Aorta (tissue), 5 donors: ENCODE results near the gene SEMA6B. TPM values are rescaled to one million over a fixed set of nuclear protein-coding genes. Genes with fewer than 3 reads are reported as not detected.

Experiments
- ATAC-seq: fragments of 200-7000 bp; cut with Tn5 transposase; one replicate; pipeline ENCODE4 v1.9.1; 2022; ENCODE audit warnings: moderate library complexity; ENCODE audit not compliant: low FRiP score
- DNase-seq, 2 donors: peaks; one replicate each; pipeline ENCODE4 v3.0.0-alpha.2; 2020
- H3K27ac ChIP-seq, 2 donors: one replicate each; pipeline ENCODE4 v1.5.1; 2013; ENCODE audit warnings: low read length in 2 of 2, mild to moderate bottlenecking in 2 of 2, moderate library complexity in 2 of 2, control low read depth in 1 of 2, inconsistent platforms in 1 of 2, low read depth in 1 of 2
- H3K27me3 ChIP-seq, 2 donors: one replicate each; pipeline ENCODE4 v1.6.1; 2013; ENCODE audit warnings: control low read depth in 1 of 2, low read length in 1 of 2, mild to moderate bottlenecking in 1 of 2, moderate library complexity in 1 of 2; ENCODE audit not compliant: insufficient read depth in 2 of 2, control insufficient read depth in 1 of 2
- H3K36me3 ChIP-seq, 2 donors: one replicate each; pipeline ENCODE4 v1.6.1; 2013; ENCODE audit warnings: control low read depth in 1 of 2, low read length in 1 of 2, mild to moderate bottlenecking in 1 of 2; ENCODE audit not compliant: insufficient read depth in 2 of 2, control insufficient read depth in 1 of 2
- H3K4me1 ChIP-seq, 2 donors: one replicate each; pipeline ENCODE4 v1.6.1; 2013; ENCODE audit warnings: low read length in 2 of 2, control low read depth in 1 of 2, mild to moderate bottlenecking in 1 of 2, moderate library complexity in 1 of 2; ENCODE audit not compliant: insufficient read depth in 2 of 2, control insufficient read depth in 1 of 2
- H3K4me3 ChIP-seq, 2 donors: one replicate each; pipeline ENCODE4 v1.5.1; 2013; ENCODE audit warnings: low read length in 2 of 2, control low read depth in 1 of 2, mild to moderate bottlenecking in 1 of 2
- H3K9me3 ChIP-seq: one replicate; pipeline ENCODE4 v1.6.1; 2013; ENCODE audit warnings: mild to moderate bottlenecking, low read length; ENCODE audit not compliant: control insufficient read depth
- WGBS, 2 donors: extraction: QIAGEN DNeasy Blood & Tissue Kit; methylation state at CpG; one replicate each; pipeline ENCODE4 v1.1.7; 2013; 5-methylcytosine and 5-hydroxymethylcytosine counted together
- intact Hi-C, 2 donors: fragments of 100-400 bp; cut with DNase I; formaldehyde crosslinking; loops; one replicate each; pipeline versions ENCODE4 v1.14.2 to v1.15.0; 2022
- polyA plus RNA-seq, 2 donors: library from polyadenylated mRNA; stranded (reverse); fragments of 200-250 nt; gene quantifications; one replicate each; pipeline ENCODE4 v1.2.3, GENCODE V29; 2013
- total RNA-seq, 2 donors: library from RNA; stranded (reverse); fragmentation: NEBNext Ultra II Directional; extraction: Animal tissue kit (Norgen Biotek cat#: 25700); gene quantifications; one replicate each; pipeline ENCODE4 v1.2.1, GENCODE V29; 2021
- donor health status: healthy with polysubstance abuse.
- donor health status: Bipolar disorder and iron deficiency.
- donor health status: DM: no; HTN: no; CAD: no.
- donor health status: DM: no; HTN: no; CAD: no.
- donor health status: DM: yes; HTN: yes; CAD: no.

The SEMA6B gene
- total and polyA plus RNA-seq, 4 donors: 0.43 to 32.0 (median 13.5) TPM

DNA sequence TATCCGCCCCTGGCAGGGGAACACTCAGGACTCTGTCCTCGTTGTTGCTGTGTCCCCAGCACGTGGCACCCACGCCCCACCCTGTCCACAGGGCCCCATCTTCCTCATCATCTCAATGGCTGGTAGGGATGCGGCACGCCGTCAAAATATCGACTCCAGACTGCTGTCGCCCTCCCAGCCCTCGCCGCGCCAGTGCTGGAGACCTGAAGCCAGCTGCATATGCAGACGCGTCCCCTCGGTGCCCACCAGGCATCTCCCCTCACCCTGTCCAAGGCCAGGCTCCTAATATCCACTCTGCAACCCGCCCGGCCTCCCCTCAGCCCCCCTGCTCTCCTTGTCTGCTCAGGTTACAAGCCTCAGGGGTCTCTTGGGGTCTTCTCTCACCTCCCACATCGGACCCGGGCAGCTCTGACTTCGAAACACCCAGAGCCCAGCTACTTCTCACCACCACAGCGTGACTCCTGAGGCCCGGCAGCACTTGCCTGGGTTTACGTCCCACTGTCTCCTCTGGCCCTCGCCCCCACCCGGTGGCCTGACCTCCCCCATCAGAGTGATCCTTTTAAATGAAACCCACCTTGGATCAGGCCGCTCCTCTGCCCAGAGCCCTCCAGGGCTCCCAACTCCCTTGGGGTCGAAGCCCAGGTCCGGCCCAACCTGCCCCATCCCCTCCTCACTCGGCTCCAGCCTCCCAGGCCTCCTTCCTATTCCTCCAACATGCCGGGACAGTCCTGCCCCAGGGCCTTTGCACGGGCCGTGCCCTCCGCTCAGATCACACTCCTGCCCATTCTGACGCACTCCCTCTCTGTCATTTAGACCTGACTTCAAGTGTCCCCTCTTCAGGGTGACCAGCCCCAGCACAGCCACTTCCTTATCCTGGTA is 53.7 kb downstream of the SEMA6B start:
- H3K4me3 ChIP-seq: no peak overlapping the region
- ATAC-seq: no peak
- H3K27me3 ChIP-seq: no peaks in the 10 kb centered on the region
- no peaks in the 10 kb centered on the region for H3K4me1 ChIP-seq
- no peak overlapping the region for H3K27ac ChIP-seq
- H3K36me3 ChIP-seq: peaks cover 0 to 4% of the 10 kb centered on the region in 2 donors
- intact Hi-C loops: no loop called here
- no peaks in the 10 kb centered on the region for H3K9me3 ChIP-seq
- WGBS, 2 donors: 92 to 93% methylated on average over 34 of the region's 34 CpGs
- DNase-seq: no peak

GRCh38 chr19:4504891-4505569 is 54.5 kb downstream of the SEMA6B start:
- intact Hi-C loops: no loop called here
- 72 to 74% methylated on average over 15 of the region's 15 CpGs for WGBS, 2 donors
- H3K27ac ChIP-seq: no peak overlapping the region
- no peaks in the 10 kb centered on the region for H3K9me3 ChIP-seq
- H3K36me3 ChIP-seq: peaks cover 0 to 4% of the 10 kb centered on the region in 2 donors
- ATAC-seq (no peak), DNase-seq (no peak)
- no peaks in the 10 kb centered on the region for H3K27me3 ChIP-seq
- no peaks in the 10 kb centered on the region for H3K4me1 ChIP-seq
- no peak overlapping the region for H3K4me3 ChIP-seq

GRCh38 chr19:4504297-4504701 is 55.2 kb downstream of the SEMA6B start:
- H3K4me1 ChIP-seq: no peaks in the 10 kb centered on the region
- H3K27me3 ChIP-seq: no peaks in the 10 kb centered on the region
- WGBS, 2 donors: 91 to 92% methylated on average over 23 of the region's 23 CpGs
- no peak overlapping the region for H3K4me3 ChIP-seq
- no peaks in the 10 kb centered on the region for H3K9me3 ChIP-seq
- no peak overlapping the region for H3K27ac ChIP-seq
- no peak for DNase-seq
- peaks cover 0 to 4% of the 10 kb centered on the region in 2 donors for H3K36me3 ChIP-seq
- intact Hi-C loops: no loop called here
- ATAC-seq: no peak

GRCh38 chr19:4503825-4504170 is 55.7 kb downstream of the SEMA6B start:
- H3K27me3 ChIP-seq: no peaks in the 10 kb centered on the region
- no peaks in the 10 kb centered on the region for H3K9me3 ChIP-seq
- WGBS, 2 donors: 89% methylated on average over 10 of the region's 10 CpGs
- ATAC-seq (no peak), DNase-seq (no peak)
- H3K36me3 ChIP-seq: peaks cover 0 to 5% of the 10 kb centered on the region in 2 donors
- intact Hi-C loops: no loop called here
- H3K4me1 ChIP-seq: no peaks in the 10 kb centered on the region
- H3K4me3 ChIP-seq: no peak overlapping the region
- no peak overlapping the region for H3K27ac ChIP-seq

GRCh38 chr19:4503132-4503824 is 56.2 kb downstream of the SEMA6B start:
- H3K4me1 ChIP-seq: no peaks in the 10 kb centered on the region
- no peaks in the 10 kb centered on the region for H3K9me3 ChIP-seq
- no peak overlapping the region for H3K4me3 ChIP-seq
- H3K27ac ChIP-seq: no peak overlapping the region
- DNase-seq: no peak
- no peak for ATAC-seq
- H3K36me3 ChIP-seq: peaks cover 0 to 7% of the 10 kb centered on the region in 2 donors
- intact Hi-C loops: no loop called here
- 84 to 91% methylated on average over 25 of the region's 25 CpGs for WGBS, 2 donors
- no peaks in the 10 kb centered on the region for H3K27me3 ChIP-seq

- no peak for DNase-seq
- Histone ChIP-seq H3K4me3 (no peak overlapping the region), H3K4me1 (no peaks in the 10 kb centered on the region), H3K36me3 (peaks cover 0 to 12% of the 10 kb centered on the region in 2 donors), H3K27me3 (no peaks in the 10 kb centered on the region), H3K27ac (no peak overlapping the region), H3K9me3 (no peaks in the 10 kb centered on the region)
- intact Hi-C loops: no loop called here
- no peak for ATAC-seq
- 85 to 86% methylated on average over 34 to 37 of the region's 37 CpGs for WGBS, 2 donors
These were observed 57.0 kb downstream of the SEMA6B start for GRCh38 chr19:4502282-4503131.

GRCh38 chr19:4501691-4502090 is 57.8 kb downstream of the SEMA6B start:
- no peak for ATAC-seq
- intact Hi-C loops: no loop called here
- WGBS, 2 donors: 75 to 87% methylated on average over 18 to 25 of the region's 25 CpGs
- Histone ChIP-seq H3K4me1 (no peaks in the 10 kb centered on the region), H3K27me3 (no peaks in the 10 kb centered on the region), H3K4me3 (no peak overlapping the region), H3K27ac (no peak overlapping the region), H3K9me3 (no peaks in the 10 kb centered on the region), H3K36me3 (peaks cover 0 to 12% of the 10 kb centered on the region in 2 donors)
- no peak for DNase-seq
